GM23248 (cell line): Measurements from ENCODE around the gene CSH2.

ENCODE experiments used
- EZH2 ChIP-seq: fragments of 200-600 bp; sonication (generic); IDR thresholded peaks from 2 replicates; pipeline ENCODE4 v1.6.1; 2018; ENCODE audit warnings: antibody characterized with exemption, mild to moderate bottlenecking; ENCODE audit not compliant: insufficient read depth, poor library complexity, severe bottlenecking
- EZH2phosphoT487 ChIP-seq: fragments of 200-600 bp; sonication (generic); IDR thresholded peaks from 2 replicates; pipeline ENCODE4 v1.6.1; 2018; ENCODE audit warnings: antibody characterized with exemption, moderate library complexity, mild to moderate bottlenecking, low read depth; ENCODE audit not compliant: insufficient read depth

DNA sequence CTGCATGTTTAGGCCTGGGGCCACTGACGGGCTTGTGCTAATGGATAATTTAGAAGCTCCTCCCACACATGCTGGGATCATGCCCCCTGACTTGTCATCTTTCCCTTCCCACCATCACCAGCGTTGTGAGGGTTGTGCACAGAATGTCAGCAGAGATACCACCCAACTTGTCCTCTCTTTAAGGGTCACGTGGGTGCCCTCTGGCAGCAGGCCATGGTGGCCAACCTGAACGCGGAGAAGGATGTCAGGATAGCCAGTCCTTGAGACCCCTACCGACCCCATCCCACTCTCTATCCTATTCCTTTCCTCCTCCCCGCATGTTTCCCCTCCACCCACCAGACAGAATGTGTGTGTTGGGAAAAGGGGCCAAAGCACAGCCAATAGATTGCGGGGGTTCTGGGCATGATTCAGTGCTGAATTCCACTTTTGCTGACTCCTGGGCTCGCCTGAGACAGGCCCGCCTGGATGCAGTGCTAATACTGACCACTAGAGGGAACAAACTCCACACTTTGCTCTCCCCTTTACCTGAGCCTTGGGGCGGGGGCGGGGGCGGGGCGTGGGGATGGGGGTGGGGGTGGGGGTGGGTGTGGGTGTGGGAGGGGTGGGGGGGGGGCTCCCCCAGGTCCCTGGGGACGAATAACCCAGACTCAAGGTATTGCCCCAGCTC, 8.6 kb upstream of the CSH2 start, which contains the start of gene GH2:
- TF ChIP-seq EZH2 = no peak
- TF ChIP-seq EZH2phosphoT487 = no peak
